Osteocyte (in vitro differentiated cells): ENCODE data around the gene LAMA3. TPM values are rescaled to one million over a fixed set of nuclear protein-coding genes. Genes with fewer than 3 reads are reported as not detected.

Source experiments
- DNase-seq: peaks from one replicate; pipeline ENCODE4 v3.0.0; 2021; ENCODE audit warnings: mixed read lengths; ENCODE audit not compliant: unreplicated experiment; ENCODE audit errors: extremely low spot score
- H3K27ac Mint-ChIP-seq: one replicate; pipeline ENCODE4 v1.8.0; 2021; ENCODE audit warnings: mild to moderate bottlenecking, mixed read lengths; ENCODE audit not compliant: unreplicated experiment
- H3K27me3 Mint-ChIP-seq: one replicate; pipeline ENCODE4 v1.8.0; 2021; ENCODE audit warnings: mixed read lengths; ENCODE audit not compliant: unreplicated experiment
- H3K36me3 Mint-ChIP-seq: one replicate; pipeline ENCODE4 v1.8.0; 2021; ENCODE audit warnings: mixed read lengths; ENCODE audit not compliant: unreplicated experiment
- H3K4me1 Mint-ChIP-seq: one replicate; pipeline ENCODE4 v1.8.0; 2021; ENCODE audit warnings: mixed read lengths; ENCODE audit not compliant: unreplicated experiment
- H3K4me3 Mint-ChIP-seq: one replicate; pipeline ENCODE4 v1.8.0; 2021; ENCODE audit warnings: mild to moderate bottlenecking, moderate library complexity, mixed read lengths; ENCODE audit not compliant: unreplicated experiment
- H3K9me3 Mint-ChIP-seq: one replicate; pipeline ENCODE4 v1.8.0; 2021; ENCODE audit warnings: mixed read lengths; ENCODE audit not compliant: unreplicated experiment
- CTCF ChIP-seq: fragments of 200-600 bp; sonication (generic); IDR thresholded peaks from 2 replicates; pipeline ENCODE4 v1.5.0; 2021; ENCODE audit warnings: antibody characterized with exemption, mild to moderate bottlenecking, moderate library complexity
- total RNA-seq: library from RNA; stranded (reverse); gene quantifications from 2 replicates; pipeline ENCODE4 v1.2.1, GENCODE V29; 2021

The LAMA3 gene
- total RNA-seq, 1 donor from 2014 or later = not detected

GRCh38 chr18:23879544-23879943 is 190.3 kb downstream of the LAMA3 start:
- no peak for TF ChIP-seq CTCF
- H3K27ac Mint-ChIP-seq = no peak overlapping the region
- H3K36me3 Mint-ChIP-seq = no peaks in the 10 kb centered on the region
- no peak overlapping the region for H3K4me3 Mint-ChIP-seq
- H3K4me1 Mint-ChIP-seq = peaks cover 4% of the 10 kb centered on the region
- no peaks in the 10 kb centered on the region for H3K9me3 Mint-ChIP-seq
- H3K27me3 Mint-ChIP-seq = peaks cover 32% of the 10 kb centered on the region
- no peak for DNase-seq

DNA sequence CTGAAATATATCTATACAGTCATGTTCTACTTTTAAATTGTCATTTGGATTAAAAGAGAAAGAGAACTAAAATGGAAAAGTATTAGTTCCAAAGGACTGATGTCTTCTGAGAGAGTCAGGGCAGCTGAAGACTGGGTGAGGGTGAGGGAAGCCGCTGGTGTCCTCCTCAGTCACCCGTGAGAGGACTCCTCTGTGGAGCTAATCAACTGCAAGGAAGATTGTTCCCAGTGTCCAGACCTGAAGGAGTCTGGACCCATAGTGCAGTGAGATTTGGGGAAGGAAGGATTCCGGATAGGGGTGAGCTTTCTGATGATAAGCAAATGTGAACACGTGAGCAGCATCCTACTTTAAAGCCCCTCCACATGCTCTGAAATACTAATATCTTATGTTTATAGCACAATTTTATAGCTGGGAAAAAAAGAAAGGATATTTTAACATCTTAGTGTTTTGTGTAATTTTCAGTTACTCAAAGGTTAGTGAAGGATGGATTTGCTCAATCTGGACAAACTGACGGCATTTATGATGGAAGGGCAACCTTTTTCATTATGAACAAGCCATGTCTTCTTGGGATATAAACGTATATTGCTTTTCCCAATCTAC is 190.8 kb downstream of the LAMA3 start:
- no peak for TF ChIP-seq CTCF
- DNase-seq = no peak
- Mint-ChIP-seq H3K27me3 (peaks cover 31% of the 10 kb centered on the region), H3K27ac (no peak overlapping the region), H3K4me3 (no peak overlapping the region), H3K9me3 (no peaks in the 10 kb centered on the region), H3K36me3 (no peaks in the 10 kb centered on the region), H3K4me1 (peaks cover 4% of the 10 kb centered on the region)

DNA sequence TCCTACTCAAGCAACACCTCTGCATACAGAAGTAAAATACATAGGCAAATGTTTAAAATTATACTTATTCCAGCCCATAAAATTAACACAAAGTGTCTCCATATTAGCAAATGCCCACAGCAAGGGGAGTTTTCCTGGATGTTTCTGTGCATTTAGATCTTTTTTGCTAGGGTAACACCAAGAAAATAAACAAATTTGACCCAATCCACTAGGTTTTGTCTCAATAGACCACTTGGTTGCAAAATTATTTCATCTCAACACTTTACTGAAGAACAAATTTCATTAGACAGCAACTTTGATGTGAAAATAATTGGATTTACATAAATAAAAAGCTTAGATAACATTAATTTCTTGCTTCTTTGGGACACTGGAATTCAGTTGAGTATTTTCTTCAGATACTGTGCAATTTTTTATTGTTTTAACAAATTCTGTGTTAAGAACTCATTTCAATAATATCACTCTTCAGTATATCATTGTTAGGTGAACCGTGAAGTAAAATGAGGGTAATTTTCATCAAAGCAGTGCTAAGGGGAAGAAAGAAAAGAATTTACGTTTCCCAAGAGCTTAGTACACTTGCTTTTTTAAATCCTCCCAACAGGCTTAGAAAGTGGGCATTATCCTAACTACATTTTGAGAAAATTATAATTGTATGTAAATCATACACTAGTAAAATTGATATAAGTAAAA is 191.8 kb downstream of the LAMA3 start:
- no peak overlapping the region for H3K4me3 Mint-ChIP-seq
- no peaks in the 10 kb centered on the region for H3K36me3 Mint-ChIP-seq
- peaks cover 25% of the 10 kb centered on the region for H3K27me3 Mint-ChIP-seq
- DNase-seq = no peak
- H3K9me3 Mint-ChIP-seq = no peaks in the 10 kb centered on the region
- TF ChIP-seq CTCF = no peak
- peaks cover 4% of the 10 kb centered on the region for H3K4me1 Mint-ChIP-seq
- no peak overlapping the region for H3K27ac Mint-ChIP-seq

DNA sequence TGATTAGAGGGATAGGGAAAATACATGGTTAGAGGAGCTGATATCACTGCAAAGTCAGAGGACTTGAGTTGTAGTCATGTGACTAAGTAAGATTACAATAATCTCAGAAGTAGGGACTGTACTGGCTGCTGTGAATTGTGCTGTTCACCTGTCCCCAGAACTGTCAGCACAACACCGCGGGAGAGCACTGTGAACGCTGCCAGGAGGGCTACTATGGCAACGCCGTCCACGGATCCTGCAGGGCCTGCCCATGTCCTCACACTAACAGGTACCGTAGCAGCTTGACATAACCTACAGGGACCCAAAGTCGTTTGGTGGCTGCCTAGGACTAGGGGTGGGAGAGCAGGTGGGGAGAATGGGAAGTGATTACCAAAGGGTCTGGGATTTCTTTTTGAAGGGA is 192.5 kb downstream of the LAMA3 start:
- Mint-ChIP-seq H3K27ac (no peak overlapping the region), H3K27me3 (peaks cover 20% of the 10 kb centered on the region), H3K4me3 (no peak overlapping the region), H3K9me3 (no peaks in the 10 kb centered on the region), H3K4me1 (peaks cover 4% of the 10 kb centered on the region), H3K36me3 (no peaks in the 10 kb centered on the region)
- no peak for TF ChIP-seq CTCF
- DNase-seq = no peak

GRCh38 chr18:23882616-23883276 is 193.5 kb downstream of the LAMA3 start:
- Mint-ChIP-seq H3K4me3 (no peak overlapping the region), H3K27me3 (peaks cover 14% of the 10 kb centered on the region), H3K4me1 (peaks cover 4% of the 10 kb centered on the region), H3K36me3 (no peaks in the 10 kb centered on the region), H3K9me3 (no peaks in the 10 kb centered on the region), H3K27ac (no peak overlapping the region)
- TF ChIP-seq CTCF = no peak
- DNase-seq = no peak
